Uterus (tissue), 2 donors: Measurements from ENCODE around the gene EIF6.
"Not testable (repeated sequence)": the region's sequence is repeated elsewhere in the genome, so short reads cannot be mapped to it uniquely, and the experiment has no call there.

Experiments
- POLR2A ChIP-seq, 2 donors: fragments of 450-650 bp; IDR thresholded peaks; one replicate each; pipeline ENCODE4 v1.6.1; 2016; ENCODE audit warnings: antibody characterized with exemption in 2 of 2, mild to moderate bottlenecking in 1 of 2, moderate library complexity in 1 of 2
- TF ChIP-seq, protein P1 (sequence below), 4 experiments: fragments of 200-600 bp in 2 of 4; fragments of 450-650 bp in 2 of 4; sonication (generic) in 2 of 4; IDR thresholded peaks; one replicate each; pipeline ENCODE4 v1.5.1; 2016 to 2019; ENCODE audit warnings: antibody characterized with exemption in 4 of 4, mild to moderate bottlenecking in 2 of 4, moderate library complexity in 1 of 4

GRCh38 chr20:35315632-35316020, 31.1 kb upstream of the EIF6 start:
- TF ChIP-seq, protein P1, sequence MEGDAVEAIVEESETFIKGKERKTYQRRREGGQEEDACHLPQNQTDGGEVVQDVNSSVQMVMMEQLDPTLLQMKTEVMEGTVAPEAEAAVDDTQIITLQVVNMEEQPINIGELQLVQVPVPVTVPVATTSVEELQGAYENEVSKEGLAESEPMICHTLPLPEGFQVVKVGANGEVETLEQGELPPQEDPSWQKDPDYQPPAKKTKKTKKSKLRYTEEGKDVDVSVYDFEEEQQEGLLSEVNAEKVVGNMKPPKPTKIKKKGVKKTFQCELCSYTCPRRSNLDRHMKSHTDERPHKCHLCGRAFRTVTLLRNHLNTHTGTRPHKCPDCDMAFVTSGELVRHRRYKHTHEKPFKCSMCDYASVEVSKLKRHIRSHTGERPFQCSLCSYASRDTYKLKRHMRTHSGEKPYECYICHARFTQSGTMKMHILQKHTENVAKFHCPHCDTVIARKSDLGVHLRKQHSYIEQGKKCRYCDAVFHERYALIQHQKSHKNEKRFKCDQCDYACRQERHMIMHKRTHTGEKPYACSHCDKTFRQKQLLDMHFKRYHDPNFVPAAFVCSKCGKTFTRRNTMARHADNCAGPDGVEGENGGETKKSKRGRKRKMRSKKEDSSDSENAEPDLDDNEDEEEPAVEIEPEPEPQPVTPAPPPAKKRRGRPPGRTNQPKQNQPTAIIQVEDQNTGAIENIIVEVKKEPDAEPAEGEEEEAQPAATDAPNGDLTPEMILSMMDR (IDR thresholded peaks at IDR 0.05): not testable (repeated sequence)
- not testable (repeated sequence) for TF ChIP-seq POLR2A (IDR thresholded peaks at IDR 0.05)
